KOPT-K1 (cell line): Measurements from ENCODE around the gene KANSL1.
"Not testable (repeated sequence)": the region's sequence is repeated elsewhere in the genome, so short reads cannot be mapped to it uniquely, and the experiment has no call there.

ENCODE experiments used
- H3K27ac ChIP-seq: fragments of 200-600 bp; sonication (generic); 2 replicates; pipeline ENCODE4 v1.5.1; 2016; ENCODE audit warnings: antibody characterized with exemption, mild to moderate bottlenecking, low read depth, low read length; ENCODE audit not compliant: poor library complexity, severe bottlenecking
- H3K36me3 ChIP-seq: fragments of 200-600 bp; sonication (generic); 2 replicates; pipeline ENCODE4 v1.5.1; 2017; ENCODE audit warnings: antibody characterized with exemption, mild to moderate bottlenecking, low read length, moderate library complexity; ENCODE audit not compliant: insufficient read depth
- H3K9me3 ChIP-seq: fragments of 200-600 bp; sonication (generic); 2 replicates; pipeline ENCODE4 v1.5.1; 2017; ENCODE audit warnings: antibody characterized with exemption, low read length, mild to moderate bottlenecking; ENCODE audit not compliant: insufficient read depth, poor library complexity, severe bottlenecking

KANSL1 gene

DNA sequence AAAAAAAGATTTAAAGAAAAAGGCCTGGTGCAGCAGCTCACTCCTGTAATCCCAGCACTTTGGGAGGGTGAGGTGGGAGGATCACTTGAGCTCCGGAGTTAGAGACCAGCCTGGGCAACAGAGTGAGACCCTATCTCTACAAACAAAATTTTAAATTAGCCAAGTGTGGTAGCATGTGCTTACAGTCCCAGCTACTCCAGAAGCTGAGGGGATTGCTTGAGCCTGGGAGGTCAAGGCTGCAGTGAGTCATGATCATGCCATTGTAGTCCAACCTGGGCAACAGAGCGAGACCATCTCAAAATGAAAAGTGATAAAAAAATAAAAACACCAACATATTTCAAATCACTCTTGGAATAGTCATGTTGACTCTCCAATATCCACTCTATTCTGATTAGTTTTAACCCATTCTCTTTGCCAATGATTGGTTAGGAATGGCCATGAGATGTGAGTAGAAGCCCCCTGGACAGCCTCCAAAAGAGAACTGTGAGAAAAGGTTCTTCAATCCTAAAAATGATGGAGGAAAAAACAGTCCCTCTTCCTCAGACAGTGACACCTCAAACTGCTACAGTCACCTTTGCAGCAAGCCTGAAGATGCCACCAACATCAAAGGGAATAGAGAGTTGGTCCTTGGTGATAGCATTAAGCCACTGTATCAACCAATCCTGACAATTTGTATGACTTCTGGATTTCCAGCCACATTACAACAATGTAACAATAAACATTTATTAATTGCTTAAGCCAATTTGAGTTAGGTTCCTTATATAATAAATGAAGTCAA, 2.9 kb upstream of the KANSL1 start:
- Histone ChIP-seq H3K36me3 (no peaks in the 10 kb centered on the region), H3K27ac (peak overlapping the region; percentile 95), H3K9me3 (no peaks in the 10 kb centered on the region)

DNA sequence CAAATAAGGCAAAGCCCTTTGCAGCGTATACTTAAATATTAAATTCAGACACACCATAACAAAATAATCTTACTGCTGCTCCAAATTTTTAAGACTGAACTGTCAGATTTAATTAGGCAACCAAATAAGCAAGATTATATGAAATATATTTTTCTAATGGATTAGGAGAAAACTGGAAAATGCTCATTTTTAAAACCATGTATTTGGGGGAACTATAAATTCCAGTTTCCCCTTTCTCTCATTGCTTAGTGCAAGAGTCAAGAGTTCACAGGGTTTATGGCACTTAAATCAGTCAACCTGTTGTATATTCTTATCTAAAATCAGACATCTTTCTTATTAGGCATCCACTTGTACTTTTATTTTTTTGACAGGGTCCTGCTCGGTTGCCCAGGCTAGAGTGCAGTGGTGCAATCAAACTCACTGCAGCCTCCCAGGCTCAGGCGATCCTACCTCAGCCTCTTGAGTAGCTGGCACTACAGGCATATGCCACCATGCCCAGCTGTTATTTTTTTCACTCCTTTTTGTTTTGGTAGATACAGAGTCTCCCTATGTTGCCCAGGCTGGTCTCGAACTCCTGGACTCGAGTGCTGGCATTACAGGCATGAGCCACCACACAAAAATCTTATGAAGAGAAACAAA, 2.1 kb upstream of the KANSL1 start:
- no peaks in the 10 kb centered on the region for H3K9me3 ChIP-seq
- H3K27ac ChIP-seq = peak overlapping the region; percentile 95

DNA sequence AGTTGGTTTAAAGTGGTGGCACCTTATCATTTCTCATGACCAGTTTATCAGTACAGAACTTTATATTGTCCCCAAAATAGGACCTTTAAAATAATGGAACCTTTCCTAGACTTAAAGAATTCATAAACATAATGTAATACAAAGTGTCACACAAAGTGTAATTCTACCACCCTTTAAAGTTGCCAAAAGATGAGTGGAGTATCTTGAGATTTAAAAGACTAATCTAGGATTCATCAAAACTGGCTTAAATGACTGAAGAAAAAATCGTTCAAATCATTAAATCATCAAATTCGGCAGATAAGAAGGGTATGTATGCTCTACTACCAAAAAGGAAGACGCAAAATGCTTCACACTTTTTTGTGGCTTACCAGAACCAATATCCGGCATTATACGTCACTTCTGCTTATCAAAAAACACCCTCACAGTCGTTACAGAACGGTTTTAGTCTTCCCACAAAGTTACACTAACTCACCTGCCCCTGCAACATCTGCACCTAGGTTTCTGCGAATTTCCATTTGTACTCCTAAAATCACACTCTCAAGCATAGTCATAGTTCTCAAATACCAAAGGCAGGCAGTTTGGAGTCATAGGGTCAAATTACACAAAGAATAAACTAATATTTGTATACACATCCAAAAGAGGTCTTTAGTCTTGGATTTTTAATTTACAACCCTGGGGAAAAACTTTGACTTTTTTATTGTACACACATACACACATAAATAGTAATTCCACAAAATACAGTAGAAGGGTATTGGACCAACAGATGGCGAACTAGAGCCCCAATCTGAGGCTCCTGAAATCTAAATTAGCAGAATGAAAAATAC, 1.4 kb upstream of the KANSL1 start:
- Histone ChIP-seq H3K36me3 (no peaks in the 10 kb centered on the region), H3K9me3 (no peaks in the 10 kb centered on the region), H3K27ac (peak overlapping the region; percentile 95)

More for the DNA sequence above, 2.1 kb upstream of the KANSL1 start:
- no peaks in the 10 kb centered on the region for H3K36me3 ChIP-seq

DNA sequence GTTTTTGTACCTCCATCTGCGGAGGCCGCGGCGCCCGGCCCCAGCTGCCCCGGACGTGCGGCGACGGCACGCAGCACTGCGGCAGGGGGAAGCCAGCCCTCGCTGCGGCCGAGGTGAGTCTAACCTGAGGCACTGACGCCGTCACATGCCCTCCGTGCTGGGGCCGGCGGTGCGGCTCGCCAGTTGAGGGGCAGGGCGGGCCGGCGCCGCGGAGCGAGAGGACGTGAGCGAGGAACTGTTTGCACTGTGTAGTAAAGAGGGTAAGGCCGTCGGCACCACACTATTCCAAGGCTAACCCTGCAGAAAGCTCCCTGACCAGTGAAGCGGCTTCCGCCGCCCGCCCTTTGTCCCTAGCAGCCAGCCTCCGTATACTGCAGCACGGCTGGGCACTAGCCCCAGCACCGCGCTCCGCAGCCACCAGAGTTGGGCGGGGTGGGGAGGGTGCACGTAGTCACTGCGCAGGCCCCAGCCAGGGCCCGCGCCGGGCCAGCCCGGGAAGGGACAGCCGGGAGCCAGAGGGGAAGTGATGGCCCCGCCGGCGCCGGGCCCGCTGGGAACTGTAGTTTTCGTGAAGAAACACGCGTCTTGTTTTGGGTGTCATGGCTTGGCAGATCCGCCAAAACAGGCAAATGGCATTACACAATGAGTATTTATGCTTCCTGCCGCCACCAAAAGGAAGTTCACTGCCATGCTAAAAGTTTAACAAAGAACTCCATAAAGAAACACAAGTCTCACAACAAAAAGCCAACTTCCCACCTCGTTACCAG, 580 bp upstream of the KANSL1 start:
- H3K36me3 ChIP-seq = no peaks in the 10 kb centered on the region
- H3K27ac ChIP-seq = peak overlapping the region; percentile 95
- no peaks in the 10 kb centered on the region for H3K9me3 ChIP-seq

DNA sequence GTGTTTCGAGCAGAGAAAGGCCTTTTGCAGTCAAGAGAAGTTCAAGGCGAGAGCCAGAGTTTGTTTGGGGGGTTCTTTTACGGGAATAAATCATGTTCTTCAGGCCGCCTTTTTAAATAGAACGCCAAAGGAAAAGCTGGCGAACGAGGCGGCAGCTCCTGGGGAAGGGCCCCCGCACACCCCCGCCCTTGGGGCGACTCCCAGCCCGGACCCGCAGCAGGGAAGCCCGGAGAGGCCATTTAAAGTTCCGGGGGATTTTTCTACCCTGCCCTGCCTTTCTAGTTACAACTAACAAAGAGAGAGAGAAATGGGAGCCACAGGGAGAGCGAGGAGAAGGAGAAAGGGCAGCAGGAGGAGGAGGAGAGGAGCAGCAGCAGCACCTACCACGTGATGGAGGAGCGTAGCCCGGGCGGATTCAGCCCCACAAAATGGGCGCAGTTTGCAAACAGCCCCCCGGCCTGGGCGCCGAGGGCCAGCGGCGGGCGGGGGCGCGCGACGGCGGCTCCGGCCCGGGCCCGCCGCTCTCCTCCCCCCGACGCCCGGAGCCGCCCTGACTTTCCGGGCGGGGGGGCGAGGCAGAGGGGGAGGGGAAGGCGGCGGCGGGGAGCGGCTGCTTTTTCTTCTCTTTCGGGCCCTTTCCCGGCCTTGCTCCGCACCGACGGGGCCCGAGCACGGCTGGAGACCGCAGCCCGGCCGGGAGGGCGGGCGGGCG, 634 bp downstream of the KANSL1 start:
- Histone ChIP-seq H3K9me3 (no peaks in the 10 kb centered on the region), H3K27ac (peak overlapping the region; percentile 95), H3K36me3 (no peaks in the 10 kb centered on the region)

DNA sequence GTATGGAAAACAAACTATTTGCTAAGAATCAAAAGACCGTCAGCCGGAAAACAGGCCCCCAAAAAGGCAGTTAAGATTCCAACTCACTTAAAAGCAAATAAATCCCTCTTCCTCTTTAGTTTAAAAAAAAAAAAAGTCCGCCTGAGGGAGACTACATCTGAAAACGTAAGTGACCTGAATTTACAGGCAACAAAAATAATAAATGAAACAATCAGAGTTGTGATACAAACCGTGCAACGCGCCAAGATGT, 1.1 kb downstream of the KANSL1 start:
- no peaks in the 10 kb centered on the region for H3K9me3 ChIP-seq
- H3K27ac ChIP-seq = peak overlapping the region; percentile 95
- no peaks in the 10 kb centered on the region for H3K36me3 ChIP-seq

DNA sequence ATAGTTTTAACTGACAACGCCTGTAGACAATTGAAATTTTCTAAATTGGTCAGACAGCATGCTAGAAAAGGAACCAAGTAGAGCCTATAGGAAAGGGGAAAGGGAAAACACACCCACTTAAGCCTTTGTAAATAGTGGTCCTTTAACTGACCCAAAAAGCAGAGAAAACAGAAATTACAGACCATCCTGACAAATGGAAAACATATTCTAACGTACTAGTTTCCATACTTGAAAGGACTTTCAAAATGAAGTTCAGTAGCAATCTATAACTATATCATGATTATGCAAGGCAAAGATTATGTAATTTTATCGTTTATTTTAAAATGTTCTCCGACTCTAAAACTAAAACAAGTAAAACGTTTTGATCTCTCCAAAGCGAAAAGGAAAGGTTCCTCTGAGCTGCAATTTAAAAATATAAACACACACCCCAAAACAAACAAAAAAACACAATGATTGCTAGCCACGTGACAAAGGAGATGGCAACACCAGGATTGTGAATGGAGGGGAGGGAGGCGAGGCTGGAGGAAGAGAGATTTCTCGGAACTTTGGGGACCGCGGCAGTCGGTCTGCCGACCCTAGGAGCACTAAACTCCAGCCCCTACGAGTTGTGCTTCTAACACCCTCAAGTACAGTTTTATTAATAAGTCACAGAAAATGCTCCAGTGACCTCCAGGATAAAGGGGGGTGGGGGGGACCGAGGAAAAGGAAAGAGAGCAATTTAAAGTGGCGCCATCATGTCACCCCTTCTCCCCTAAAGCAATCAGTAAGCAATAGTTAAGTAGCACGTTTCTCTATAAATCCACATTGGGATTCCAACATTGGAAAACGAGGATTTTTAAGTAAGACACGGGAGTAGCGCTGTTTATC, 1.7 kb downstream of the KANSL1 start:
- Histone ChIP-seq H3K36me3 (no peaks in the 10 kb centered on the region), H3K9me3 (no peaks in the 10 kb centered on the region), H3K27ac (peak overlapping the region; percentile 95)

DNA sequence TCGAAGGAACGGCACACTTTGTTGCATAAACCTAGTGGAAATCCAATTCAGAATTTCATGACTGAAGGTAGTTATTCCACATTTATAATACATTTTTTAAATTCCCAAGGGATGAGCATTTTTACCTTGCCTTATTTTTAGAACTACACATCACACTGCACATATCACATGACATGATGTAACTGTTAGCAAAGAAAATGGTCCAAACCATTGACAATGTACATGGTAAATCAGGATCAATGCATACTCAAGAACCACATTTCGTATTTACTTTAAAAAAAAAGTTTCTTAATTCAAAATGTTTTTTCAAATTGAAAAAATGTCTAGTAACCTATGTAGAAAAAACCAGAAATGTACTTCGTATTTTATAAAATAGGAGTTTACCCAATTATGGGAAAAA, 2.5 kb downstream of the KANSL1 start:
- peak overlapping the region; percentile 95 for H3K27ac ChIP-seq
- no peaks in the 10 kb centered on the region for H3K9me3 ChIP-seq
- no peaks in the 10 kb centered on the region for H3K36me3 ChIP-seq

DNA sequence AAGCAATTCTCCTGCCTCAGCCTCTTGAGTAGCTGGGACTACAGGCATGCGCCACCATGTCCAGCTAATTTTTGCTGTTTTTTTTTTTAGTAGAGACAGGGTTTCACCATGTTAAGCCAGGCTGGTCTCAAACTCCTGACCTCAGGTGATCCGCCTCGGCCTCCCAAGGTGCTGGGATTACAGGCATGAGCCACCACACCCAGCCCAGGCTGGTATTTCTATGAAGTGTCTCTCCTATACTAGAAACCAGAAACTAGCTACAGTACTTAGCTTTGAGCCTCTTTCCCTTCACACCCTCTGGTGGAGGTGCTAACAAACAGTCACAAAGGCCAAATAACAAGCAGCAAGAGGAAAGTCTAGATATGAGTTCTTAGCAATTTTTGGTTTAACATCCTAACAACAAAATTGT, 6.4 kb downstream of the KANSL1 start:
- H3K27ac ChIP-seq, H3K9me3 ChIP-seq: not testable (repeated sequence)
- H3K36me3 ChIP-seq = peaks cover 11% of the 10 kb centered on the region

DNA sequence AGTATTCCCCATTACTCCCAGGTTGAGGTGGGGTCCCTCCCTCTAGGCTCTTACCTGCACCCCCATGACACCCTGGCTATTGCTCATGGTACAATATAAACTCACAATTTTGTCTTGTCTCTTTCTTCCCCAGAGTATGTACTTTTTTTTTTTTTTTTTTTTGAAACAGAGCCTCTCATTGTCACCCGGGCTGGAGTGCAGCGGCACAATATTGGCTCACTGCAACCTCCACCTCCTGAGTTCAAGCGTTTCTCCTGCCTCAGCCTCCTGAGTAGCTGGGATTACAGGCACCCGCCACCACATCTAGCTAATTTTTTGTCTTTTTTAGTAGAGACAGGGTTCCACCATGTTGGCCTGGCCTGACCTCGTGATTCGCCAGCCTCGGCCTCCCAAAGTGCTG, 8.5 kb downstream of the KANSL1 start:
- no peaks in the 10 kb centered on the region for H3K9me3 ChIP-seq
- H3K36me3 ChIP-seq = peaks cover 13% of the 10 kb centered on the region
- no peak overlapping the region for H3K27ac ChIP-seq

DNA sequence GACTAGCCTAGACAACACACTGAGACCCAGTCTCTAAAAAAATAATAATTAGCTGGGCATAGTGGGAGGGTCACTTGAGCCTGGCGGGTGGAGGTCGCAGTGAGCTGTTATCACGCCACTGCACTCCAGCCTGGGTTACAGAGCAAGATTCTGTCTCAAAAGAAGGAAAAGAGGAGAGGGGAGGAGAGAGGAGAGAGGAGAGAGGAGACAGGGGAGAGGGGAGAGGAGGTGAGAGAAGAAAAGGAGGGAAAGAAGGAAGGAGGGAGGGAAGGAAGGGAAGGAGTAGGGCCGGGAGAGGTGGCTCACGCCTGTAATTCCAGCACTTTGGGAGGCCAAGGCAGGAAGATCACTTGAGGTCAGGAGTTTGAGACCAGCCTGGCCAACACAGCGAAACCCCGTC, 9.8 kb downstream of the KANSL1 start:
- H3K9me3 ChIP-seq, H3K27ac ChIP-seq: not testable (repeated sequence)
- H3K36me3 ChIP-seq = peaks cover 17% of the 10 kb centered on the region

DNA sequence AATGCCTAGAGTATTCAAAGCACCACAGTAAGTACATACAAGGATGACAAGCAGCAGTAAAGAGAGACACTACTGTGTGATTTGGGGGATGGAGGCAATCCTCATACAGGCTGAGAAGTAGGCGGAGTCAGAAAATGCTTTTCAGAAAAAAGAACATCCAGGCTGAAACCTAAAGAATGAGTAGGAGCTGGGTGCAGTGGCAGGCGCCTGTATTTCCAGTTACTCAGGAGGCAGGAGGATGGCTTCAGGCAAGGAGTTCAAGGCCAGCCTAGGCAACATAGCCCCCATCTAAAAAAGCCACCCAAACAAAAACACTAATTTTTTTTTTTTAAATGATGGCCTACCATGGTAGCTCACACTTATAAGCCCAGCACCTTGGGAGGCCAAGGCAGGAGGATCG, 10.3 kb downstream of the KANSL1 start:
- H3K36me3 ChIP-seq = peaks cover 17% of the 10 kb centered on the region
- no peaks in the 10 kb centered on the region for H3K9me3 ChIP-seq
- H3K27ac ChIP-seq = no peak overlapping the region

DNA sequence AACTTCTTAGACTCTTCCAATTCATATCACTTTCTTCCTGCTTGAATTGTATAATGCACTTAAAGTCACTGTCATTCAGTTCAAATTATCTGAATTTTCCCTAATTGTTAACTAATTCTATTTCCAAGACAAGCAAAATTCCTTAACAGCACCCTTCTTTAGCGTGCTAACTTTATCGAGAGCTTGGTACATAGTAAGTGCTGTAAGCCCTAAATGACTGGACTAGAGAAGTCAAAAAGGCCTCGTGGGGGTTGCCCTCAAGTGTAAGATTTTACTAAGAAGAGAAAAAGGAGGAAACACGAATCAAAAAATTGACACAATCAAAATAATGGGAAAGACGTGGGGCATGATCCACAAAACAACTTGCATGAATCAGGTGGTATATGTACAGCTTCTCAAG, 11.3 kb downstream of the KANSL1 start:
- Histone ChIP-seq H3K9me3 (no peaks in the 10 kb centered on the region), H3K27ac (no peak overlapping the region), H3K36me3 (peaks cover 17% of the 10 kb centered on the region)

DNA sequence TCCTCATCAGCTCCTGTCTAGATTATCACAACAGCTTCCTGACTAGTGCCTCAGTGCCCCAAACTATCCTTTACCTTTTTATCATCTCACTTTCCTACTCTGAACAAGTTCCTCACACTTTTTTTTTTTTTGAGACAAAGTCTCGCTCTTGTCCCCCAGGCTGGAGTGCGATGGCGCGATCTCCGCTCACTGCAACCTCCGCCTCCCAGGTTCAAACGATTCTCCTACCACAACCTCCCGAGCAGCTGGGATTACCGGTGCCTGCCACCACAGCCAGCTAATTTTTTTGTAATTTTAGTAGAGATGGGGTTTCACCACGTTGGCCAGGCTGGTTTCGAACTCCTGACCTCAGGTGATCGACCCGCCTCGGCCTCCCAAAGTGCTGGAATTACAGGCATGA, 11.9 kb downstream of the KANSL1 start:
- peaks cover 17% of the 10 kb centered on the region for H3K36me3 ChIP-seq
- not testable (repeated sequence) for H3K9me3 ChIP-seq, H3K27ac ChIP-seq
